Kidney epithelial cell (primary cell): Measurements from ENCODE around the gene PSMG4. TPM values are rescaled to one million over a fixed set of nuclear protein-coding genes. Genes with fewer than 3 reads are reported as not detected.

Experiments
- DNase-seq: peaks from one replicate; pipeline ENCODE4 v3.0.0-alpha.2; 2010; ENCODE audit warnings: low read depth
- H3K27me3 ChIP-seq: 2 replicates; pipeline ENCODE4 v1.6.0; 2011; ENCODE audit warnings: low read length; ENCODE audit not compliant: control insufficient read depth, insufficient read depth
- H3K36me3 ChIP-seq: 2 replicates; pipeline ENCODE4 v1.5.1; 2011; ENCODE audit warnings: low read length; ENCODE audit not compliant: control insufficient read depth, insufficient read depth
- H3K4me3 ChIP-seq: 2 replicates; pipeline ENCODE4 v1.5.1; 2011; ENCODE audit warnings: low read depth, mild to moderate bottlenecking, control low read depth, low read length
- total RNA-seq: library from RNA; depleted of rRNA; stranded (reverse); fragments of >200 nt; gene quantifications from 2 replicates; pipeline ENCODE4 v1.2.3, GENCODE V29; 2015
- TF ChIP-seq, protein P1 (sequence below): IDR thresholded peaks from 2 replicates; pipeline ENCODE4 v1.5.1; 2011; ENCODE audit warnings: mild to moderate bottlenecking, moderate library complexity, low read length, control low read depth, inconsistent platforms; ENCODE audit not compliant: insufficient read depth, poor library complexity, severe bottlenecking

PSMG4 gene
- total RNA-seq, 1 donor from 2014 or later, result 26.5 TPM

DNA sequence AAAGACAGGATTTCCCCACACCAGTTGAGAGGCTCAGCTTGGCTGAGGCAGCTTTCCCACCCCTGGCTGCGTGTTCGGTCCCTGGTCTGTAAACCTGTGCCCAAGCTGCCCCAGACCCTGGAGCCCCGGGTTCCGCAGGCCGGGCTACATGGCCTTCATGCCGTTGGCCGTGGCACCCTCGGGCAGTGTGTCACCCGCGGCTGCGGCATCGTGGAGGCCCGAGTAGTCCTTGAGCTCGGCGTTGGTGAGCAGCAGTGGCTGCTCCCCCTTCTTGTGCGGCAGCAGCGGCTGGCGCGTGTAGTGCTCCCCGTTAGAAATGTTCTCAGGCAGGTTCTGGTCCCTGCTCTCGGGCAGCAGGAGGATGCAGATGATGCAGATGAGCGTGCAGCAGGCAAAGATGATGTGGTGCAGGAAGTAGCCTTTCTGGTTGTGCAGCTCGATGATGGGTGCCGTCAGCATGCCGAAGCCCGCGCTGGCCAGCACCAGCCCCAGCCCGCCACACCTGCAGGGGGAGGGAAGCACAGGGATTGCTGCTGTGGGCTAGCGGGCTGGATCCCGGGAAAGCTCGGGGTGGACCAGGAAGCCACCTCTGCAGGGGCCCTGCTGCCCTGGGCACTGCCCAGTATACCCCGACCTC is 14.3 kb downstream of the PSMG4 start:
- no peak for DNase-seq
- TF ChIP-seq, protein P1, sequence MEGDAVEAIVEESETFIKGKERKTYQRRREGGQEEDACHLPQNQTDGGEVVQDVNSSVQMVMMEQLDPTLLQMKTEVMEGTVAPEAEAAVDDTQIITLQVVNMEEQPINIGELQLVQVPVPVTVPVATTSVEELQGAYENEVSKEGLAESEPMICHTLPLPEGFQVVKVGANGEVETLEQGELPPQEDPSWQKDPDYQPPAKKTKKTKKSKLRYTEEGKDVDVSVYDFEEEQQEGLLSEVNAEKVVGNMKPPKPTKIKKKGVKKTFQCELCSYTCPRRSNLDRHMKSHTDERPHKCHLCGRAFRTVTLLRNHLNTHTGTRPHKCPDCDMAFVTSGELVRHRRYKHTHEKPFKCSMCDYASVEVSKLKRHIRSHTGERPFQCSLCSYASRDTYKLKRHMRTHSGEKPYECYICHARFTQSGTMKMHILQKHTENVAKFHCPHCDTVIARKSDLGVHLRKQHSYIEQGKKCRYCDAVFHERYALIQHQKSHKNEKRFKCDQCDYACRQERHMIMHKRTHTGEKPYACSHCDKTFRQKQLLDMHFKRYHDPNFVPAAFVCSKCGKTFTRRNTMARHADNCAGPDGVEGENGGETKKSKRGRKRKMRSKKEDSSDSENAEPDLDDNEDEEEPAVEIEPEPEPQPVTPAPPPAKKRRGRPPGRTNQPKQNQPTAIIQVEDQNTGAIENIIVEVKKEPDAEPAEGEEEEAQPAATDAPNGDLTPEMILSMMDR, result no peak
- H3K27me3 ChIP-seq, result no peaks in the 10 kb centered on the region
- H3K36me3 ChIP-seq, result peaks cover 5% of the 10 kb centered on the region
- H3K4me3 ChIP-seq, result no peak overlapping the region

DNA sequence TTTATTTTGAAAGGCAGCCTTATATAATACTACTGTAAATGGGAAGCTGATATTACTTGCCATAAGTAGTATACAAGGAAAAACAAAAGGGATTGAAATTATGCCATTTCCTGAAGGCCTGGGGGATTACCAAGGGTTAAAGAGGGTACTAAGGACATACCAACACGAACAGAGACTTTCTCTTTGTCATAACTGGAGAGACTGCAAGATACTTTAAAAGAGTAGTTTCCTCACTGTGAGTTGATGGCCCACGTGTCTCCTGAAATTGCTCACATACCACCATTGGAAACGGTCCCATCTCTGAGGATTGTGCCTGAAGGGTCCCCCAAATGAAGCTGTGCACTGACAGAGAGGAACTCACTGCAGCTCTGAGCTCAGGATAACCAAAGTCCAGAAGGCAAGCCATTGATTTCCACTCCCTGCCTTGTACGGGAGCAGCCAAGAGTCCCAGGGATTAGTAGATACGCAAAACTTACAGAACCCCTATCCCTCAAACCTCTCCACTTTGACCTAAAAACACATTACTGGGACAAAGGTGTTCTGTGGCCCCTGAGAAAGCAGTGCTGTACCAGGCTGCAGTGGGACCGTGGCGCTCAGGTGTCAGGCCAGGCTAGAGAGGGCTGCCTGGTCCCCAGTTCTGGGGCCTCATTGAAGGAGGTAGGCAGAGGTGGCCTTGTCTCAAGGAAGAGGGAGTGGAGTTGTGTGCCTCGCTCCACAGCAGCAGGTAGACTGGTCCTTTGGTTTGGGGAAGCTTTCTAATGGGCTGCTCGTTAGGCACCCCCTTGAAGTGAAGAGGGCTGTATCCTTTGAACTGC is 15.2 kb downstream of the PSMG4 start:
- Histone ChIP-seq H3K27me3 (no peaks in the 10 kb centered on the region), H3K36me3 (peaks cover 5% of the 10 kb centered on the region), H3K4me3 (no peak overlapping the region)
- no peak for DNase-seq
- TF ChIP-seq, protein P1, result no peak

DNA sequence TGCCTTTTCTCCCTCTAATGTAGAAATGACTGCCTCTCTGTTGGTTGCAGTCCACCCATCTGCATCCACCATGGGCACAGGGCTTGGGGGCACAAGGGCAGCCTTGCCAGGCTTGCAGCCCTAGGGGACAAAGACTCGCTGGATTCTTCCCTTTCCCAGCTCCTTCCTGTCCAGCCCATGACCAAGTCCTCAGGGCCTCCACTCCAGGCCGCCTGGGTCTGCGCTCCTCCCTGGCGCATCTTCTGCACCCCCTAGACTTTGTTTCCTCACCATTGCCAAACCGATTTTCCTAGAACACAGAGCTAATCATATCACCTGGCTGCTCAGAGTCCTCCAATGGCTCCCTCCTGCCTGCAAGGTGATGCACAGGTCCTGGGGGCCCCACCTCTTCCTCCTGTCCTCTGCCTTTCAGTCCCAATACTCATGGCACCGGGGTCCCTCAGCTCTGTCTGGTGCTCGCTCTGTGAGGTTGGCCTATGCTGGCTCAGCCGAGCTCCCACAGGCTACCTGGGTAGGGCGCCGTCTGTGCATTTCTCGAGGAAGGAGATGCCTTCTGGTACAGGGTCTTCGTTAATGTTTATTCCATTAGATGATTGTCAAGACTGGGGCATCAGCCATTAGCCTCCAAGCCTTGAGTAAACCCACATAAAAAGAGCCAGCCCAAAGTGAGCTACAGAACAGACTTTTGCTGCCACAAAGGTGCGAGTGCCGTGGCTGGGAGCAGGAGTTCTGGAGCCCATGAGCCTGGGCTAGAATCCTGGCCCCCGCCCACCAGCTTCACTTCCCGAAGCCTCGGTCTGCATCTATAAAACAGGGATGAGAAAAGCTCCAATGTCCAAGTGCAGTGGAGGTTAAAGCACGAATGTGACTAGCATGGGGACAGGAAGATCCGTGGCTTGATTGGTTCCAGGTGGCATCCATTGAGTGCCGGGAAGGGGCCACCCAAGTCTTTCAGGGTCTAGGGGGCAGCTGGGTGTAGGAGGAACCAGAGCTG is 17.7 kb downstream of the PSMG4 start:
- Histone ChIP-seq H3K27me3 (no peaks in the 10 kb centered on the region), H3K36me3 (no peaks in the 10 kb centered on the region), H3K4me3 (no peak overlapping the region)
- no peak for DNase-seq
- TF ChIP-seq, protein P1, result no peak

DNA sequence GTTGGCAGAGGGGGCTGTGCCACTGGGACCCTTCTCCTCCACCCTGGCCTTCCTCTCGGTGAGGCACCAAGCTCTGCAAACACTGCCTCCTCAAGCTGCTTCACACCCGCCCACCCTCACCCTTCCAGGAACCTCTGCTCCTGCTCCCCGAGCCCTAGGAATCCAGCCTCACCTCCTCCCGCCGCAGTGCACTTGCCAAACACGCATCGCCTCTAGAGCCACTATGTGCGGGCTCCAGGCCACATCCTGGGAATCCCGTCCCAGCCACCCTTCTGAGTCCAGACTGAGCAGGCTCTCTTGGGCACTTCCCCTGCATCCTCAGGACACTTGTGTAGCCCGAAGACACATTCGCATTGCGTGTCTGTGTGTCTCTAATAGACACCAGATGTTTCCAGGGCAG is 18.5 kb downstream of the PSMG4 start:
- Histone ChIP-seq H3K27me3 (no peaks in the 10 kb centered on the region), H3K4me3 (no peak overlapping the region), H3K36me3 (no peaks in the 10 kb centered on the region)
- DNase-seq, result no peak
- TF ChIP-seq, protein P1, result no peak

DNA sequence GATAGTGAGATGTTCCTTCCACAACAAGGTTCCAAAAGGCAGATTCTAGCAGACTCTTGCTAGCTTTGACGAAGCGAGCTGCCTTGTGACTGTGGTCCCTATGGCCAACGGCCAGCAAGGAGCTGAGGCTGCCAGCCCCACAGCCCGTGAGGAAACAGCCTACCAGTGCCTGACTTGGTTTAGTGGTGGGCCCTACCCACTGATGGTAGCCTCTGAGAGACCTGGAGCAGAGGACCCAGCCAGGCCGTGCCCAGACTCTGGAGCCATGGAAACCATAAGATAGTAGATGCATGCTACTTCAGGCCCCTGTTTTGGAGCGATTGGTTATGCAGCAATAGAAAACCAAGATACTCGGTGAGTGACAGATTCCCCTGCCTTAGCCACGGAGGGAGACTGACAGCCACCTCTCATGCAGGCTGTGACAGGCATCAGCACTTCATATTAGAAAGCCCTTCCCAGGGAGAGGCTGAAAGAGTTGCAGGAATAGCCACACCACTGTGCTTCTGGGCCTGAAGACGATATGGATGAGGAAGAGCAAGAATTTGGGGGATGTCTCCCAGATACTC is 19.2 kb downstream of the PSMG4 start:
- Histone ChIP-seq H3K27me3 (no peaks in the 10 kb centered on the region), H3K36me3 (no peaks in the 10 kb centered on the region), H3K4me3 (no peak overlapping the region)
- DNase-seq, result no peak
- TF ChIP-seq, protein P1, result no peak
